Measurements from ENCODE around the gene SLC1A1. TPM values are rescaled to one million over a fixed set of nuclear protein-coding genes. Genes with fewer than 3 reads are reported as not detected.

Gene SLC1A1
- total RNA-seq, 3 donors from 2014 or later (not counting 1 experiment from before 2014, with no cell fraction given) = not detected

- H3K4me3 ChIP-seq (ENCODE audit: low read length) = no peak overlapping the region
These were observed 697 bp downstream of the SLC1A1 start for GRCh38 chr9:4490705-4491625.

GRCh38 chr9:4491626-4491975 is 1.3 kb downstream of the SLC1A1 start:
- 20% methylated on average over 7 of the region's 7 CpGs for WGBS (ENCODE audit: insufficient coverage)

More at GRCh38 chr9:4490705-4491625, 697 bp downstream of the SLC1A1 start:
- DNase-seq (peak in 1 of 2 donors; percentile 4), ATAC-seq (no peak)
- Histone ChIP-seq H3K36me3 (ENCODE audit: control insufficient read depth, insufficient read depth, low read length) (no peaks in the 10 kb centered on the region), H3K4me1 (ENCODE audit: control insufficient read depth, insufficient read depth, low read length) (peaks cover 15% of the 10 kb centered on the region), H3K27ac (ENCODE audit: low read length) (no peak overlapping the region), H3K27me3 (ENCODE audit: control insufficient read depth, insufficient read depth, low read length) (peaks cover 29% of the 10 kb centered on the region), H3K9me3 (ENCODE audit: control insufficient read depth, insufficient read depth, low read length) (no peaks in the 10 kb centered on the region)
- H3K4me1 Mint-ChIP-seq = peaks cover 0 to 5% of the 10 kb centered on the region in 2 donors
- TF ChIP-seq CTCF (IDR thresholded peaks at IDR 0.05) = no peak
- WGBS (ENCODE audit: insufficient coverage) = 2% methylated on average over 44 of the region's 52 CpGs
- no peak overlapping the region for H3K27ac Mint-ChIP-seq
- no peaks in the 10 kb centered on the region for H3K9me3 Mint-ChIP-seq
- H3K36me3 Mint-ChIP-seq = no peaks in the 10 kb centered on the region
- peak overlapping the region; percentile 42 for H3K4me3 Mint-ChIP-seq
- peaks cover 50 to 63% of the 10 kb centered on the region in 2 donors for H3K27me3 Mint-ChIP-seq (ENCODE audit: low read depth in 2 of 2)
- intact Hi-C loops (cut with micrococcal nuclease) = no loop called here

GRCh38 chr9:4494332-4494731 is 4.1 kb downstream of the SLC1A1 start:
- peaks cover 15% of the 10 kb centered on the region for H3K4me1 ChIP-seq (ENCODE audit: control insufficient read depth, insufficient read depth, low read length)
- H3K9me3 Mint-ChIP-seq = no peaks in the 10 kb centered on the region
- H3K9me3 ChIP-seq (ENCODE audit: control insufficient read depth, insufficient read depth, low read length) = no peaks in the 10 kb centered on the region
- H3K36me3 ChIP-seq (ENCODE audit: control insufficient read depth, insufficient read depth, low read length) = no peaks in the 10 kb centered on the region
- H3K27ac Mint-ChIP-seq = no peak overlapping the region
- intact Hi-C loops (cut with micrococcal nuclease) = no loop called here
- 100% methylated on average over 1 of the region's 2 CpGs for WGBS (ENCODE audit: insufficient coverage)
- TF ChIP-seq CTCF (IDR thresholded peaks at IDR 0.05) = no peak
- H3K27me3 Mint-ChIP-seq (ENCODE audit: low read depth in 2 of 2) = peaks cover 34 to 66% of the 10 kb centered on the region in 2 donors
- H3K4me3 Mint-ChIP-seq = no peak overlapping the region
- no peaks in the 10 kb centered on the region for H3K4me1 Mint-ChIP-seq
- DNase-seq = no peak
- H3K27me3 ChIP-seq (ENCODE audit: control insufficient read depth, insufficient read depth, low read length) = peaks cover 29% of the 10 kb centered on the region
- ATAC-seq = no peak
- no peak overlapping the region for H3K4me3 ChIP-seq (ENCODE audit: low read length)
- no peaks in the 10 kb centered on the region for H3K36me3 Mint-ChIP-seq
- no peak overlapping the region for H3K27ac ChIP-seq (ENCODE audit: low read length)

More at GRCh38 chr9:4491626-4491975, 1.3 kb downstream of the SLC1A1 start:
- Histone ChIP-seq H3K36me3 (ENCODE audit: control insufficient read depth, insufficient read depth, low read length) (no peaks in the 10 kb centered on the region), H3K27ac (ENCODE audit: low read length) (no peak overlapping the region), H3K27me3 (ENCODE audit: control insufficient read depth, insufficient read depth, low read length) (peaks cover 29% of the 10 kb centered on the region), H3K4me3 (ENCODE audit: low read length) (no peak overlapping the region), H3K9me3 (ENCODE audit: control insufficient read depth, insufficient read depth, low read length) (no peaks in the 10 kb centered on the region), H3K4me1 (ENCODE audit: control insufficient read depth, insufficient read depth, low read length) (peaks cover 15% of the 10 kb centered on the region)
- intact Hi-C loops (cut with micrococcal nuclease) = no loop called here
- Mint-ChIP-seq H3K4me1 (no peaks in the 10 kb centered on the region), H3K36me3 (no peaks in the 10 kb centered on the region), H3K4me3 (no peak overlapping the region), H3K27ac (no peak overlapping the region), H3K9me3 (no peaks in the 10 kb centered on the region), H3K27me3 (ENCODE audit: low read depth in 2 of 2) (peaks cover 48 to 67% of the 10 kb centered on the region in 2 donors)
- TF ChIP-seq CTCF (IDR thresholded peaks at IDR 0.05) = no peak
- DNase-seq (no peak), ATAC-seq (no peak)
